ENCODE data around the gene CCNF.

GRCh38 chr16:2455081-2455845 lies 26.0 kb downstream of the CCNF start:
- TF ChIP-seq SNAI2 (CRISPR knock-in tag; IDR thresholded peaks at IDR 0.05) (no peak), CREB5 (CRISPR knock-in tag; IDR thresholded peaks at IDR 0.05; ENCODE audit: low read depth) (no peak), ESRRG (CRISPR knock-in tag; IDR thresholded peaks at IDR 0.05) (no peak), ARNTL (CRISPR knock-in tag; IDR thresholded peaks at IDR 0.05; ENCODE audit: borderline replicate concordance, low read depth) (no peak), ZNF565 (CRISPR knock-in tag; conservative IDR thresholded peaks at IDR 0.05; ENCODE audit: low read depth) (no peak), PATZ1 (CRISPR knock-in tag; IDR thresholded peaks at IDR 0.05; ENCODE audit: borderline replicate concordance) (no peak), ZFP3 (CRISPR knock-in tag; IDR thresholded peaks at IDR 0.05) (no peak), ZFP30 (CRISPR knock-in tag; IDR thresholded peaks at IDR 0.05) (no peak), ZNF70 (CRISPR knock-in tag; IDR thresholded peaks at IDR 0.05) (no peak), RARB (CRISPR knock-in tag; IDR thresholded peaks at IDR 0.05) (no peak)

Measured in SK-N-SH treated with all-trans-retinoic acid at 6 μM for 48 hours (cell line).